Osteocyte (in vitro differentiated cells): ENCODE results near the gene SPOCD1. TPM values are rescaled to one million over a fixed set of nuclear protein-coding genes. Genes with fewer than 3 reads are reported as not detected.

Source experiments
- DNase-seq: peaks from one replicate; pipeline ENCODE4 v3.0.0; 2021; ENCODE audit warnings: mixed read lengths; ENCODE audit not compliant: unreplicated experiment; ENCODE audit errors: extremely low spot score
- H3K27ac Mint-ChIP-seq: one replicate; pipeline ENCODE4 v1.8.0; 2021; ENCODE audit warnings: mild to moderate bottlenecking, mixed read lengths; ENCODE audit not compliant: unreplicated experiment
- H3K27me3 Mint-ChIP-seq: one replicate; pipeline ENCODE4 v1.8.0; 2021; ENCODE audit warnings: mixed read lengths; ENCODE audit not compliant: unreplicated experiment
- H3K36me3 Mint-ChIP-seq: one replicate; pipeline ENCODE4 v1.8.0; 2021; ENCODE audit warnings: mixed read lengths; ENCODE audit not compliant: unreplicated experiment
- H3K4me1 Mint-ChIP-seq: one replicate; pipeline ENCODE4 v1.8.0; 2021; ENCODE audit warnings: mixed read lengths; ENCODE audit not compliant: unreplicated experiment
- H3K4me3 Mint-ChIP-seq: one replicate; pipeline ENCODE4 v1.8.0; 2021; ENCODE audit warnings: mild to moderate bottlenecking, moderate library complexity, mixed read lengths; ENCODE audit not compliant: unreplicated experiment
- H3K9me3 Mint-ChIP-seq: one replicate; pipeline ENCODE4 v1.8.0; 2021; ENCODE audit warnings: mixed read lengths; ENCODE audit not compliant: unreplicated experiment
- microRNA-seq: library from miRNA; unstranded; fragments of <30 nt; microRNA quantifications from one replicate; pipeline ENCODE4 v1.1.0, GENCODE V29; 2020; ENCODE audit not compliant: unreplicated experiment
- total RNA-seq: library from RNA; stranded (reverse); gene quantifications from 2 replicates; pipeline ENCODE4 v1.2.1, GENCODE V29; 2021
- TF ChIP-seq, protein P1 (sequence below): fragments of 200-600 bp; sonication (generic); IDR thresholded peaks from 2 replicates; pipeline ENCODE4 v1.5.0; 2021; ENCODE audit warnings: antibody characterized with exemption, mild to moderate bottlenecking, moderate library complexity

SPOCD1 gene
- total RNA-seq, 1 donor from 2014 or later: 0.67 TPM

DNA sequence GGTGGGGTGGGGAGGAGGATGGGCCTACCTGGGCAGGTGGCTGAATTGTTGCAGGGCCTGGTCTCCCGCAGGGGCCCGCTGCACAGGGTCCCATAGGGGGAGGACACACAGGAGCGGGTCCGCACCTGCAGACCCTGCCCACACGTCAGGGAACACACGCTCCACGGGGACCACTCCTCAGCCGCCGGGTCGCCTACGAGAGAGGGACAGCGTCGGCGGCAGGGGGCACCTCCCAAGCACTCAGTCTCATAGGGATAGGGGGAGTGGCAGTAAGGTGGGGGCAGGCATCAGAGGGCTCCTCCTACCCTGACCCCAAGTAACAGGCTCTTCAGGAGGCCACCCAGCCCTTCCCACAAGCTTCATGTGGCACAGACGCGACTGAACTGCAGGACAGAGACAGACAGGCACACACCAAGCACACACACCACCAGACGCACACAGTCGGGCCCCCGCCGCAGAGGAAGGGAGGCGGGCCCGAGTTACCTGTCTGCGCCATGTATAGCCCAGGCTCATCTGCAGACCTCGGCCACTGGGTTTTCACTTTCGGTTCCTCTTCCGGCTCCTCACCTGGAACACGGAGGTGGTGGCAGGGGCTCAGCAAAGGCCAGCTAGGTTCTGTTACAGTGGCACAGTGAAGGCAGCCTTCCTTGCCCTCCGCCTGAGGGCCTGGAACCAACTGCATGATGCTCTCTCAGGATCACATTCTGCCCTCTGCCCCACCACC, 71.5 kb downstream of the SPOCD1 start:
- no peak for DNase-seq
- H3K27me3 Mint-ChIP-seq: no peaks in the 10 kb centered on the region
- H3K36me3 Mint-ChIP-seq: peaks cover 1% of the 10 kb centered on the region
- TF ChIP-seq, protein P1, sequence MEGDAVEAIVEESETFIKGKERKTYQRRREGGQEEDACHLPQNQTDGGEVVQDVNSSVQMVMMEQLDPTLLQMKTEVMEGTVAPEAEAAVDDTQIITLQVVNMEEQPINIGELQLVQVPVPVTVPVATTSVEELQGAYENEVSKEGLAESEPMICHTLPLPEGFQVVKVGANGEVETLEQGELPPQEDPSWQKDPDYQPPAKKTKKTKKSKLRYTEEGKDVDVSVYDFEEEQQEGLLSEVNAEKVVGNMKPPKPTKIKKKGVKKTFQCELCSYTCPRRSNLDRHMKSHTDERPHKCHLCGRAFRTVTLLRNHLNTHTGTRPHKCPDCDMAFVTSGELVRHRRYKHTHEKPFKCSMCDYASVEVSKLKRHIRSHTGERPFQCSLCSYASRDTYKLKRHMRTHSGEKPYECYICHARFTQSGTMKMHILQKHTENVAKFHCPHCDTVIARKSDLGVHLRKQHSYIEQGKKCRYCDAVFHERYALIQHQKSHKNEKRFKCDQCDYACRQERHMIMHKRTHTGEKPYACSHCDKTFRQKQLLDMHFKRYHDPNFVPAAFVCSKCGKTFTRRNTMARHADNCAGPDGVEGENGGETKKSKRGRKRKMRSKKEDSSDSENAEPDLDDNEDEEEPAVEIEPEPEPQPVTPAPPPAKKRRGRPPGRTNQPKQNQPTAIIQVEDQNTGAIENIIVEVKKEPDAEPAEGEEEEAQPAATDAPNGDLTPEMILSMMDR: no peak
- no peak overlapping the region for H3K4me3 Mint-ChIP-seq
- H3K4me1 Mint-ChIP-seq: peaks cover 13% of the 10 kb centered on the region
- no peaks in the 10 kb centered on the region for H3K9me3 Mint-ChIP-seq
- H3K27ac Mint-ChIP-seq: no peak overlapping the region

DNA sequence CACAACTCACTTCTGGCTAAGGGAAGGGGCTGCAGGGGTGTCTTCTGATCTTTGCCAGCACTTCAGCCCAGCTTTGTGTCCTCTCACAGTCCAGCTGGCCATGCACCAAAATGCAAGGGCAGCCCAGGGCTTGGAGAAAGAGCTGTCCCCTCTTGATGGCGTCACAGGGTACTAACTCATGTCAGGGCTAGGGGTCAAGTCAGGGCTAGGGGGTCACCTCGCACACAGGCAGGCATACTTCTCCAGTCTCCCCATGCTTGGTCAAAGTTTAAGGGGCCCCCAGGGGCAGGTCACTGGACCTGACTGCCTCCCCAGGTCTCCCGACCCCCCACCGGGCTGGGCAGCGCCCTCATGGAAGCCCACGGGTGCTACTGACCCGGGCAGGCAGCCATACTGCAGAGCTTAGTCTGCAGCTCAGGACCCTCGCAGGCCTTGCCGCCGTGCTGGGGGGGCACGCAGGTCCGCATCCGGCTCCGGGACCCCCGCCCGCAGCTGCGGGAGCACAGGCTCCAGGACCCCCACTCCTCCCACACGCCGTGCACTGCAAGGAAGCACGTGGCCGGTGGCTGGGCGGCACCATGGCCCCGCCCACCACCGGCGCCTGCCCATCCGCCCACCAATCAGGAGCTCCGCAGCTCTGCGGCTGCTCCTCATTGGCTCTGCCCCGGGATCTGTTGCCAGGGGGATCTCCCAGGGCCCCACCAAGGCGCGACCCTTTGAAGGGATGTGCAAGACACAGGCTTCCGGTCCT, 73.2 kb downstream of the SPOCD1 start:
- Mint-ChIP-seq H3K27me3 (no peaks in the 10 kb centered on the region), H3K4me1 (peaks cover 13% of the 10 kb centered on the region), H3K9me3 (no peaks in the 10 kb centered on the region), H3K4me3 (no peak overlapping the region), H3K27ac (no peak overlapping the region), H3K36me3 (no peaks in the 10 kb centered on the region)
- TF ChIP-seq, protein P1: no peak
- DNase-seq: no peak

Small RNA genes lying within 50 kb of the gene (microRNA-seq; reads per million reads assigned to microRNA genes)
- gene MIR4254: not detected

Other genes with a start within 250 kb of the SPOCD1 start
- gene TINAGL1, start 239.5 kb downstream of the SPOCD1 start, total RNA-seq: 9.2 and 10.0 TPM in 2 replicates
- 0.50 and 0.73 TPM in 2 replicates for gene HCRTR1, start 198.3 kb downstream of the SPOCD1 start, total RNA-seq
- gene PEF1, start 171.1 kb downstream of the SPOCD1 start, total RNA-seq: 53.4 and 57.0 TPM in 2 replicates
- 89.2 and 90.7 TPM in 2 replicates for gene COL16A1, start 112.0 kb downstream of the SPOCD1 start, total RNA-seq
- gene ADGRB2, start 51.7 kb downstream of the SPOCD1 start, total RNA-seq: 8.2 and 8.4 TPM in 2 replicates
- gene PTP4A2, start 122.3 kb upstream of the SPOCD1 start, total RNA-seq: 142 and 157 TPM in 2 replicates
- 128 and 131 TPM in 2 replicates for gene KHDRBS1, start 197.8 kb upstream of the SPOCD1 start, total RNA-seq